H9 (cell line): ENCODE measurements around the gene TMPRSS7. TPM values are rescaled to one million over a fixed set of nuclear protein-coding genes. Genes with fewer than 3 reads are reported as not detected.

ENCODE experiments used
- DNase-seq: peaks from one replicate; pipeline ENCODE4 v3.0.0-alpha.2; 2017
- H2AFZ ChIP-seq: one replicate; pipeline ENCODE4 v1.6.1; 2013; ENCODE audit warnings: mild to moderate bottlenecking, low read length, control low read depth, moderate library complexity
- H2AK5ac ChIP-seq: 2 replicates; pipeline ENCODE4 v1.6.1; 2013; ENCODE audit warnings: low read length, control low read depth, mixed read lengths; ENCODE audit not compliant: insufficient read length
- H2BK120ac ChIP-seq: one replicate; pipeline ENCODE4 v1.6.1; 2013; ENCODE audit warnings: low read depth, mild to moderate bottlenecking, low read length, control low read depth, inconsistent platforms; ENCODE audit not compliant: poor library complexity, severe bottlenecking
- H2BK12ac ChIP-seq: 2 replicates; pipeline ENCODE4 v1.6.1; 2013; ENCODE audit warnings: low read length, control low read depth, mixed read lengths, low read depth; ENCODE audit not compliant: insufficient read length
- H2BK15ac ChIP-seq: 2 replicates; pipeline ENCODE4 v1.6.1; 2013; ENCODE audit warnings: low read depth, low read length, control low read depth
- H2BK20ac ChIP-seq: one replicate; pipeline ENCODE4 v1.6.1; 2013; ENCODE audit warnings: low read depth, mild to moderate bottlenecking, low read length, control low read depth, inconsistent platforms; ENCODE audit not compliant: poor library complexity, severe bottlenecking
- H2BK5ac ChIP-seq: 2 replicates; pipeline ENCODE4 v1.6.1; 2013; ENCODE audit warnings: low read length, control low read depth, mixed read lengths; ENCODE audit not compliant: insufficient read length
- H3K14ac ChIP-seq: 2 replicates; pipeline ENCODE4 v1.6.1; 2013; ENCODE audit warnings: low read length, control low read depth; ENCODE audit not compliant: insufficient read depth
- H3K18ac ChIP-seq: 2 replicates; pipeline ENCODE4 v1.6.1; 2013; ENCODE audit warnings: low read depth, mild to moderate bottlenecking, mixed read lengths, low read length, control low read depth; ENCODE audit not compliant: insufficient read length
- H3K23ac ChIP-seq: 2 replicates; pipeline ENCODE4 v1.6.1; 2013; ENCODE audit warnings: low read length, control low read depth, mixed read lengths, low read depth; ENCODE audit not compliant: insufficient read length
- H3K23me2 ChIP-seq: 2 replicates; pipeline ENCODE4 v1.6.1; 2013; ENCODE audit warnings: low read depth, mild to moderate bottlenecking, mixed read lengths, low read length, control low read depth; ENCODE audit not compliant: insufficient read length, poor library complexity, severe bottlenecking
- H3K27ac ChIP-seq: 2 replicates; pipeline ENCODE4 v1.5.1; 2013; ENCODE audit warnings: low read length, control low read depth, mixed read lengths, low read depth; ENCODE audit not compliant: insufficient read length
- H3K27me3 ChIP-seq: 2 replicates; pipeline ENCODE4 v1.6.1; 2013; ENCODE audit warnings: low read length, control low read depth, inconsistent platforms; ENCODE audit not compliant: insufficient read depth
- H3K4ac ChIP-seq: 2 replicates; pipeline ENCODE4 v1.6.1; 2013; ENCODE audit warnings: low read depth, mild to moderate bottlenecking, control low read depth, inconsistent platforms, low read length, moderate library complexity
- H3K4me1 ChIP-seq: 2 replicates; pipeline ENCODE4 v1.6.1; 2013; ENCODE audit warnings: low read length, control low read depth, inconsistent platforms; ENCODE audit not compliant: insufficient read depth
- H3K4me2 ChIP-seq: 2 replicates; pipeline ENCODE4 v1.6.1; 2013; ENCODE audit warnings: low read length, control low read depth, mixed read lengths; ENCODE audit not compliant: insufficient read length, insufficient read depth
- H3K56ac ChIP-seq: 2 replicates; pipeline ENCODE4 v1.6.1; 2013; ENCODE audit warnings: low read depth, mild to moderate bottlenecking, mixed read lengths, low read length, control low read depth; ENCODE audit not compliant: insufficient read length
- H3K79me1 ChIP-seq: 2 replicates; pipeline ENCODE4 v1.6.1; 2013; ENCODE audit warnings: low read depth, mild to moderate bottlenecking, moderate library complexity, low read length, control low read depth, inconsistent platforms; ENCODE audit not compliant: insufficient read depth, poor library complexity, severe bottlenecking
- H3K79me2 ChIP-seq: 2 replicates; pipeline ENCODE4 v1.6.1; 2013; ENCODE audit warnings: low read length, control low read depth, inconsistent platforms; ENCODE audit not compliant: insufficient read depth
- H3K9ac ChIP-seq: 2 replicates; pipeline ENCODE4 v1.6.1; 2013; ENCODE audit warnings: low read length, control low read depth, mixed read lengths; ENCODE audit not compliant: insufficient read length; ENCODE audit errors: extremely low read depth
- H3K9me3 ChIP-seq: one replicate; pipeline ENCODE4 v1.6.1; 2013; ENCODE audit warnings: low read depth, low read length, inconsistent platforms; ENCODE audit not compliant: control insufficient read depth
- H3T11ph ChIP-seq: one replicate; pipeline ENCODE4 v1.6.1; 2013; ENCODE audit warnings: mild to moderate bottlenecking, low read length, control low read depth, inconsistent platforms
- H4K20me1 ChIP-seq: one replicate; pipeline ENCODE4 v1.6.1; 2013; ENCODE audit not compliant: control insufficient read depth, insufficient read length, insufficient read depth
- H4K5ac ChIP-seq: 2 replicates; pipeline ENCODE4 v1.6.1; 2013; ENCODE audit warnings: low read depth, mild to moderate bottlenecking, mixed read lengths, low read length, control low read depth; ENCODE audit not compliant: insufficient read length
- H4K8ac ChIP-seq: replicated peaks from 2 replicates; pipeline ENCODE4 v1.6.1; 2013; ENCODE audit warnings: low read length, control low read depth, mixed read lengths, low read depth; ENCODE audit not compliant: insufficient read length
- H4K91ac ChIP-seq: 2 replicates; pipeline ENCODE4 v1.6.1; 2013; ENCODE audit warnings: low read depth, mild to moderate bottlenecking, moderate library complexity, mixed read lengths, low read length, control low read depth; ENCODE audit not compliant: insufficient read length
- H3K27ac Mint-ChIP-seq, 3 experiments: 2 replicates in 2 of 3; 3 replicates in 1 of 3; pipeline ENCODE4 v1.8.0; 2020 to 2021; ENCODE audit warnings: mixed read lengths in 3 of 3, mild to moderate bottlenecking in 1 of 3, moderate library complexity in 1 of 3
- H3K27me3 Mint-ChIP-seq: 2 replicates; pipeline ENCODE4 v1.8.0; 2021; ENCODE audit warnings: low read depth, mild to moderate bottlenecking, moderate library complexity, mixed read lengths
- H3K36me3 Mint-ChIP-seq, 3 experiments: 2 replicates in 2 of 3; 3 replicates in 1 of 3; pipeline ENCODE4 v1.8.0; 2020 to 2021; ENCODE audit warnings: low read depth in 3 of 3, mixed read lengths in 3 of 3; ENCODE audit not compliant: insufficient read depth in 1 of 3
- H3K4me1 Mint-ChIP-seq, 2 experiments: 2 replicates each; pipeline ENCODE4 v1.8.0; 2020; ENCODE audit warnings: mixed read lengths in 2 of 2
- H3K4me3 Mint-ChIP-seq, 2 experiments: 2 replicates in 1 of 2; 3 replicates in 1 of 2; pipeline ENCODE4 v1.8.0; 2020 to 2021; ENCODE audit warnings: mild to moderate bottlenecking in 2 of 2, mixed read lengths in 2 of 2, moderate library complexity in 1 of 2
- H3K9me3 Mint-ChIP-seq, 2 experiments: 2 replicates in 1 of 2; 3 replicates in 1 of 2; pipeline ENCODE4 v1.8.0; 2020; ENCODE audit warnings: mild to moderate bottlenecking in 2 of 2, mixed read lengths in 2 of 2, moderate library complexity in 1 of 2
- WGBS: extraction: QIAGEN DNeasy Blood & Tissue Kit; methylation state at CpG from one replicate; pipeline ENCODE4 v1.1.7; 2013; ENCODE audit warnings: missing lambda C conversion rate, low lambda C conversion rate, mixed read lengths; ENCODE audit not compliant: insufficient read length; ENCODE audit errors: extremely low coverage; 5-methylcytosine and 5-hydroxymethylcytosine counted together
- total RNA-seq: library from RNA; stranded (reverse); gene quantifications from 2 replicates; pipeline ENCODE4 v1.2.1, GENCODE V29; 2021
- TF ChIP-seq, protein P1 (sequence below): fragments of 200-600 bp; sonication (generic); conservative IDR thresholded peaks from 3 replicates; pipeline ENCODE4 v1.8.0; 2021; ENCODE audit warnings: antibody characterized with exemption, mild to moderate bottlenecking

The TMPRSS7 gene
- total RNA-seq, 1 experiment from 2014 or later: not detected

- H3K4me1 Mint-ChIP-seq: peaks cover 24 to 28% of the 10 kb centered on the region in 2 experiments
Observed at GRCh38 chr3:112117841-112118571, 83.5 kb downstream of the TMPRSS7 start.

More at GRCh38 chr3:112117841-112118571, 83.5 kb downstream of the TMPRSS7 start:
- Histone ChIP-seq H3K4me1 (no peaks in the 10 kb centered on the region), H3K4me2 (no peak overlapping the region), H3K27me3 (no peaks in the 10 kb centered on the region), H3K9ac (no peak overlapping the region), H3K27ac (no peak overlapping the region), H3K79me1 (no peaks in the 10 kb centered on the region), H2BK5ac (no peak overlapping the region), H4K91ac (no peak overlapping the region), H2AK5ac (no peak overlapping the region), H3K23ac (no peak overlapping the region), H3T11ph (no peak overlapping the region), H3K79me2 (no peaks in the 10 kb centered on the region), H3K4ac (no peak overlapping the region), H4K8ac (no peak overlapping the region), H3K23me2 (no peaks in the 10 kb centered on the region), H2AFZ (no peak overlapping the region), H3K56ac (no peak overlapping the region), H2BK15ac (no peak overlapping the region), H3K14ac (no peak overlapping the region), H2BK120ac (no peak overlapping the region), H2BK12ac (no peak overlapping the region), H3K9me3 (no peaks in the 10 kb centered on the region), H4K20me1 (no peaks in the 10 kb centered on the region), H3K18ac (no peak overlapping the region), H4K5ac (no peak overlapping the region), H2BK20ac (no peak overlapping the region)
- Mint-ChIP-seq H3K27me3 (no peaks in the 10 kb centered on the region), H3K4me3 (no peak overlapping the region), H3K9me3 (no peaks in the 10 kb centered on the region; a peak in 1 of 5 replicates), H3K36me3 (peaks cover 7 to 18% (median 11%) of the 10 kb centered on the region in 3 experiments; a peak in 5 of 7 replicates), H3K27ac (peak overlapping the region in 1 of 3 experiments; percentile 34; a peak in 1 of 7 replicates)
- TF ChIP-seq, protein P1, sequence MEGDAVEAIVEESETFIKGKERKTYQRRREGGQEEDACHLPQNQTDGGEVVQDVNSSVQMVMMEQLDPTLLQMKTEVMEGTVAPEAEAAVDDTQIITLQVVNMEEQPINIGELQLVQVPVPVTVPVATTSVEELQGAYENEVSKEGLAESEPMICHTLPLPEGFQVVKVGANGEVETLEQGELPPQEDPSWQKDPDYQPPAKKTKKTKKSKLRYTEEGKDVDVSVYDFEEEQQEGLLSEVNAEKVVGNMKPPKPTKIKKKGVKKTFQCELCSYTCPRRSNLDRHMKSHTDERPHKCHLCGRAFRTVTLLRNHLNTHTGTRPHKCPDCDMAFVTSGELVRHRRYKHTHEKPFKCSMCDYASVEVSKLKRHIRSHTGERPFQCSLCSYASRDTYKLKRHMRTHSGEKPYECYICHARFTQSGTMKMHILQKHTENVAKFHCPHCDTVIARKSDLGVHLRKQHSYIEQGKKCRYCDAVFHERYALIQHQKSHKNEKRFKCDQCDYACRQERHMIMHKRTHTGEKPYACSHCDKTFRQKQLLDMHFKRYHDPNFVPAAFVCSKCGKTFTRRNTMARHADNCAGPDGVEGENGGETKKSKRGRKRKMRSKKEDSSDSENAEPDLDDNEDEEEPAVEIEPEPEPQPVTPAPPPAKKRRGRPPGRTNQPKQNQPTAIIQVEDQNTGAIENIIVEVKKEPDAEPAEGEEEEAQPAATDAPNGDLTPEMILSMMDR: peak; percentile 36; the same call in 2 of the 3 replicates
- peak; percentile 37 for DNase-seq
- WGBS: no CpG with 5 or more reads among the region's 4 CpGs
